Vagina (tissue), 2 donors: ENCODE data around the gene NPTXR. TPM values are rescaled to one million over a fixed set of nuclear protein-coding genes. Genes with fewer than 3 reads are reported as not detected.
"Not testable (repeated sequence)": the region's sequence is repeated elsewhere in the genome, so short reads cannot be mapped to it uniquely, and the experiment has no call there.

Experiments used
- DNase-seq, 2 donors: peaks; one replicate each; pipeline ENCODE4 v3.0.0-alpha.2; 2017; ENCODE audit errors: extremely low spot score in 2 of 2
- H3K27ac ChIP-seq: fragments of 200-600 bp; sonication (generic); one replicate; pipeline ENCODE4 v1.5.1; 2019
- H3K27me3 ChIP-seq: fragments of 200-600 bp; sonication (generic); one replicate; pipeline ENCODE4 v1.5.1; 2019
- H3K36me3 ChIP-seq, 2 donors: fragments of 200-600 bp; sonication (generic); one replicate each; pipeline ENCODE4 v1.5.1; 2017 to 2019
- H3K4me1 ChIP-seq: fragments of 200-600 bp; sonication (generic); one replicate; pipeline ENCODE4 v1.5.1; 2019
- H3K4me3 ChIP-seq, 2 donors: fragments of 200-600 bp; sonication (generic); 1 replicate in 1 of 2; 2 replicates in 1 of 2; pipeline ENCODE4 v1.5.1; 2016 to 2019
- H3K9me3 ChIP-seq: fragments of 200-600 bp; sonication (generic); one replicate; pipeline ENCODE4 v1.5.1; 2019
- CTCF ChIP-seq, 3 experiments: fragments of 450-650 bp in 2 of 3; fragments of 200-600 bp in 1 of 3; sonication (generic) in 1 of 3; IDR thresholded peaks; one replicate each; pipeline ENCODE4 v1.5.1; 2017 to 2019; ENCODE audit warnings: antibody characterized with exemption in 3 of 3, mild to moderate bottlenecking in 2 of 3, moderate library complexity in 2 of 3
- POLR2A ChIP-seq, 2 donors: fragments of 450-650 bp; IDR thresholded peaks; one replicate each; pipeline ENCODE4 v1.6.1; 2017; ENCODE audit warnings: antibody characterized with exemption in 2 of 2, mild to moderate bottlenecking in 2 of 2, moderate library complexity in 2 of 2
- POLR2AphosphoS5 ChIP-seq, 2 donors: sonication (generic); formaldehyde crosslinking; IDR thresholded peaks; one replicate each; pipeline ENCODE4 v1.9.0; 2017; ENCODE audit warnings: antibody characterized with exemption in 2 of 2, mild to moderate bottlenecking in 2 of 2, low read depth in 1 of 2; ENCODE audit not compliant: insufficient read depth in 1 of 2
- intact Hi-C: fragments of 100-400 bp; cut with DNase I; formaldehyde crosslinking; loops from one replicate; pipeline ENCODE4 v1.15.1; 2023
- total RNA-seq: library from RNA; depleted of rRNA; stranded (reverse); fragments of >200 nt; gene quantifications from one replicate; pipeline ENCODE4 v1.2.3, GENCODE V29; 2016

Gene NPTXR
- total RNA-seq, 1 donor from 2014 or later, result 9.3 TPM

DNA sequence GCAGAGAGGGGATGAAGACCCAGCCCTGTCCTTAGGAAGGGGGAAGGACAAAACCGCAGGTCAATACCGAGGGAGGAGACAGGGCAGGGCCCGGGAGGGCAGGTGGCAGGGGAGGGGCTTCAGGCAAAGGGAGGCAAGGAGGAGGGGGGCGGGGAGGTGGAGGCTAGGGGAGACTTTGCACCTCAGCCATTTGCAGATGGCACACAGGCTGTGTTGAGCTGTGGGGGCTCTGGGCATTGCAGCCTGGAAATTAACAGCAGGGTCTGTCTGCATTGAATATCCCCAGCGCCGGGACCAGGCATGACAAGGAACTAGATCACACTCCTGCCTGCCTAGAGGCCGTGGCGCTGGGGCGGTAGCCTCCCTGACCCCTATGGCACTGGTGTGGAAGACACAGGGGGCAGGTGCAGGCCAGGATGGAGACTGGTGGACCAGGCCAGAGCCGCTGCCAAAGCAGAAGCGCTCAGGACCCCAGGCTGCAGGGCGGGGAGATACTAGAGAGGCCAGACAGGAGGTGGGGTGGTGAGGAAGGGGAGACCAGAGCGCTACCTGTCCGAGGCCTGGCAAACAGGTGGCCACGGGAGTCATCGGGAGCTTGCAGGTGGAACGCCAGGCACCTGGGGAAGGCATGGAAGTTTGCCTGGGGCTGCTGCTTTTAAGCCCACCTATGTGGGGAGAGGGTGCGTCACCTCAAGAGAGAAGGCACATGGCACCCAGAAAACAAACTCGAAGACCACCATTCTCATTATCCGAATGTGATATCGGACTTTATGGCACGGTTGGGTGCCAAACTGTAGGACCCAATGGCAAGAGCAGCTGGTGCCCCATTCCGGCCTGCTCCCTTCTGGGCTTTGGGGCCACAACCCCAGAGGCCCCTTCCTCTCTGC lies 16.7 kb upstream of the NPTXR start:
- intact Hi-C loops, result loop anchor here (10.0 kb wide), 2 partner anchors 96 to 454 kb away; partner anchors contain the start of gene RPL3
- TF ChIP-seq POLR2AphosphoS5 (IDR thresholded peaks at IDR 0.05; ENCODE audit: insufficient read depth in 1 of 2, low read depth in 1 of 2) (no peak), CTCF (IDR thresholded peaks at IDR 0.05) (no peak), POLR2A (IDR thresholded peaks at IDR 0.05) (no peak)
- H3K36me3 ChIP-seq, result no peaks in the 10 kb centered on the region
- no peaks in the 10 kb centered on the region for H3K27me3 ChIP-seq
- H3K9me3 ChIP-seq, result no peaks in the 10 kb centered on the region
- no peak overlapping the region for H3K4me3 ChIP-seq
- H3K27ac ChIP-seq, result no peak overlapping the region
- H3K4me1 ChIP-seq, result peaks cover 38% of the 10 kb centered on the region
- DNase-seq, result no peak

DNA sequence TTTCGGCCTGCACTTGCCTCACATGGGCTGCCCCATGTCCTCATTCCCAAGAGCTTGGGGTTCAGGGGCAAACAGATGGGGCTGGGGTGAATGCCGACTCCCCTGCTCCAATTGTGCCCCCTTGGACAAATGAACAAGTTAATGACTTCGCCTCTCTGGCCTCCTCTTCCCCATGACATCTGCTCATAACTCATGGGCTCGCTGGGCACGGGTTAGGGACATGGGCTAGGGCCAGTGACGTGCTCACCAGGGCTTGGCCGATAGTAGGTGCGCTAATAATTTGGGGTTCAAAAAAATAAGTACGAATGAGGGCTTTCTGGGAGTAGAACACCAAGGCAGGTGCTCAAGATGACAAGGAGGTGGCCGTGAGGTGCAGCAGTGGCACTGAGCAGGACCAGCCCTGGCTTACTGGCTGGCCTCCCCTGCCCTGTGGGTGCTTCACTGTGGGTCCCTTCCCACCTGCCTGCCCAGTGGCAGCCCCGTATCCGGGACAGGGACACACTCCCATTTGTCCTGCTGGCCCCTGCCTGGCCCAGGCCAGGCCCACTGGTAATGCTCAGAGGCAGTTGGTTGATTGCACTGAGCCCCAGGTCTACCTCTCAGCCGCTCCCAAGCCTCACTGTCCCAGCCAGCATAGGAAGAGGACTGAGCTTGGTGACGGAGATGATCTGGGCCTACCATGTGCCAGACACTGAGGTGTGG lies 15.9 kb upstream of the NPTXR start:
- H3K9me3 ChIP-seq, result no peaks in the 10 kb centered on the region
- H3K36me3 ChIP-seq, result no peaks in the 10 kb centered on the region
- no peak for TF ChIP-seq POLR2A (IDR thresholded peaks at IDR 0.05)
- no peak for TF ChIP-seq POLR2AphosphoS5 (IDR thresholded peaks at IDR 0.05; ENCODE audit: insufficient read depth in 1 of 2, low read depth in 1 of 2)
- TF ChIP-seq CTCF (IDR thresholded peaks at IDR 0.05), result no peak
- no peak for DNase-seq
- no peak overlapping the region for H3K4me3 ChIP-seq
- no peak overlapping the region for H3K27ac ChIP-seq
- H3K27me3 ChIP-seq, result no peaks in the 10 kb centered on the region
- intact Hi-C loops, result loop anchor here (10.0 kb wide), 2 partner anchors 95 to 455 kb away; partner anchors contain the start of gene RPL3
- peaks cover 30% of the 10 kb centered on the region for H3K4me1 ChIP-seq

DNA sequence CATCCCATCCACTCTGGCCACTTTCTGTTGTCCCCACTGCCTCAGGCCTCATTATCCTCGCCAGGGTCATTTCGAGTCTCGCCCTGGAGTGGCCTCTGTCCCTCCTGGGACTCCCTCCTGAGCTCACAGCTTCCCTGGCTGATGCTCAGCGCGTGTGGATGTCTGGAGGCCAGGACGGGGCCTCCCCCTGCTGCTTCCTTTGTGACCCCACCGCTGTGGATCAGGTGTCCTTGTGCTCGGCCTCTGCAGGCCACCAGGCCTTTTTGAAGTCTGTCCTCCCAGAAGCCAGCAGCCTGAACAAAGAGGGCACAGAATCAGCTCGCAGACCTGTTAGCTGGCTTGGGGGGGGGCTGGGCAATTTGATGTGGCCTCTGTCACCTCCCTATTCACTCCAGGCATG lies 14.7 kb upstream of the NPTXR start:
- intact Hi-C loops, result no loop called here
- no peaks in the 10 kb centered on the region for H3K36me3 ChIP-seq
- H3K9me3 ChIP-seq, result no peaks in the 10 kb centered on the region
- H3K27me3 ChIP-seq, result no peaks in the 10 kb centered on the region
- peaks cover 19% of the 10 kb centered on the region for H3K4me1 ChIP-seq
- H3K4me3 ChIP-seq, result no peak overlapping the region
- TF ChIP-seq CTCF (IDR thresholded peaks at IDR 0.05) (no peak), POLR2A (IDR thresholded peaks at IDR 0.05) (no peak), POLR2AphosphoS5 (IDR thresholded peaks at IDR 0.05; ENCODE audit: insufficient read depth in 1 of 2, low read depth in 1 of 2) (no peak)
- H3K27ac ChIP-seq, result no peak overlapping the region
- DNase-seq, result no peak

DNA sequence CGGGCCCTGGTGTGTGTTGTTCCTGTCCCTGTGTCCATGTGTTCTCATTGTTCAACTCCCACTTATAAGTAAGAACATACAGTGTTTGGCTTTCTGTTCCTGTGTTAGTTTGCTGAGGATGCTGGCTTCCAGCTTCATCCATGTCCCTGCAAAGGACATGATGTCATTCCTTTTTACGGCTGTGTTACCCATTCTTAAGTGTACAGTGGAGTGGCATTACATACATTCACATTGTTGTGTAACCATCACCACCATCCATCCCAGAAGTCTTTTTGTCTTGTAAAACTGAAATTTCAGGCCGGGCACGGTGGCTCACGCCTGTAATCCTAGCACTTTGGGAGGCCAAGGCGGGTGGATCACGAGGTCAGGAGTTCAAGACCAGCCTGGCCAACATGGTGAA lies 10.6 kb upstream of the NPTXR start:
- intact Hi-C loops, H3K4me3 ChIP-seq, H3K9me3 ChIP-seq, DNase-seq, H3K27me3 ChIP-seq, H3K27ac ChIP-seq, H3K36me3 ChIP-seq, H3K4me1 ChIP-seq: not testable (repeated sequence)

DNA sequence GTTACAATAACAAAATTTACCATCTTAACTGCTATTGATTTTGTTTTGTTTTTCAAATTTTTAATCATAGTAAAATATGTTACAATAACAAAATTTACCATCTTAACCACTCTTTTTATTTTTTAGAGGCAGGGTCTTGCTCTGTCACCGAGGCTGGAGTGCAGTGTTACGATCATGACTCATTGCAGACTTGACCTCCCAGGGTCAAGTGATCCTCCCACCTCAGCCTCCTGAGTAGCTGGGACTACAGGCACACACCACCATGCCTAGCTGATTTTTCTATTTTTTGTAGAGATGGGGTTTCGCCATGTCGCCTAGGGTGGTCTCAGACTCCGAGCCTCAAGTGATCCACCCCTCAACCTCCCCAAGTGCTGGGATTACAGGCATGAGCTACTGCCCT lies 10.1 kb upstream of the NPTXR start:
- DNase-seq, H3K9me3 ChIP-seq, H3K27ac ChIP-seq, H3K4me1 ChIP-seq, intact Hi-C loops, H3K36me3 ChIP-seq, H3K27me3 ChIP-seq, H3K4me3 ChIP-seq: not testable (repeated sequence)

DNA sequence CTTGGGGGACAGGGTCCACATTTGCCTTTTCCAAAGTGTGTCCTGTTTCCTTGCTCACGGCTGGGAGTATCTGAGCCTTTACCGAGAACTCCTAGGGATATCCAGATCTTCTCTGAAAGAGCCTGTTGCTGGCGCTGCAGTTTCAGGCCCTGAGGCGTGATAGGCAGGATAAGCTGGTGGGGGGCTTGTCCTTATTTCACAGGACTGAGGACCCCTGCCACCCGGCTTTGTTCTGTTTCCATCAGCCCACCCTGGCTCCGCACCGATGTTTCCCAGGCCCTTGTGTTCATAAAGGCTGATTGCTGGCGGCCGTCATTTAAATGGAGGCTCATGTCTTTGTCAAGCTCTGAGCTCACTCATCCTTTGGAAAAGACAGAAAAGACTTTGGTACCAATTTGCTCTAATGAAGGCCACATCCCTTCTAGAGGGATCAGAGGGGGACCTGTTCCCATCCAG lies 9.4 kb upstream of the NPTXR start:
- Histone ChIP-seq H3K4me3 (no peak overlapping the region), H3K27me3 (no peaks in the 10 kb centered on the region), H3K4me1 (no peaks in the 10 kb centered on the region), H3K27ac (no peak overlapping the region), H3K9me3 (no peaks in the 10 kb centered on the region), H3K36me3 (no peaks in the 10 kb centered on the region)
- no peak for DNase-seq
- TF ChIP-seq CTCF (IDR thresholded peaks at IDR 0.05), result no peak
- no peak for TF ChIP-seq POLR2A (IDR thresholded peaks at IDR 0.05)
- TF ChIP-seq POLR2AphosphoS5 (IDR thresholded peaks at IDR 0.05; ENCODE audit: insufficient read depth in 1 of 2, low read depth in 1 of 2), result no peak
- intact Hi-C loops, result no loop called here
